ENCODE results near the gene CLEC3A. TPM values are rescaled to one million over a fixed set of nuclear protein-coding genes. Genes with fewer than 3 reads are reported as not detected.

Gene CLEC3A
- total RNA-seq, 4 donors from 2014 or later = not detected

- Histone ChIP-seq H3K36me3 (no peaks in the 10 kb centered on the region), H3K9me3 (no peaks in the 10 kb centered on the region), H3K27ac (no peak overlapping the region), H3K4me3 (no peak overlapping the region), H3K27me3 (no peaks in the 10 kb centered on the region), H3K4me1 (no peaks in the 10 kb centered on the region)
- in situ Hi-C loops (cut with MboI; ENCODE audit: low pct_ligation_motif_present in 1 of 4, low pct_unique_long_range_greater_than_20kb in 1 of 4, low sequenced_read_pairs in 3 of 4) = no loop called here
- DNase-seq = no peak
- intact Hi-C loops (cut with DNase I; ENCODE audit: low total_unique reads) = no loop called here
- TF ChIP-seq POLR2AphosphoS5 (IDR thresholded peaks at IDR 0.05) = no peak
- TF ChIP-seq EP300 (IDR thresholded peaks at IDR 0.05; ENCODE audit: low read depth) = no peak
- TF ChIP-seq CTCF (IDR thresholded peaks at IDR 0.05) = no peak
- TF ChIP-seq POLR2A (IDR thresholded peaks at IDR 0.05) = no peak
- WGBS, 2 donors (ENCODE audit: low coverage in 1 of 2) = 40 to 67% methylated on average over 1 to 5 of the region's 5 CpGs
Observed at GRCh38 chr16:78060809-78061208, 38.5 kb downstream of the CLEC3A start.

GRCh38 chr16:78065319-78065718, 43.0 kb downstream of the CLEC3A start:
- in situ Hi-C loops (cut with MboI; ENCODE audit: low pct_ligation_motif_present in 1 of 4, low pct_unique_long_range_greater_than_20kb in 1 of 4, low sequenced_read_pairs in 3 of 4) (no loop called here), intact Hi-C loops (cut with DNase I; ENCODE audit: low total_unique reads) (no loop called here)
- H3K4me1 ChIP-seq = no peaks in the 10 kb centered on the region
- 58 to 66% methylated on average over 4 of the region's 4 CpGs for WGBS, 2 donors (ENCODE audit: low coverage in 1 of 2)
- H3K9me3 ChIP-seq = no peaks in the 10 kb centered on the region
- no peak overlapping the region for H3K4me3 ChIP-seq
- no peaks in the 10 kb centered on the region for H3K36me3 ChIP-seq
- no peak for DNase-seq
- no peaks in the 10 kb centered on the region for H3K27me3 ChIP-seq
- TF ChIP-seq POLR2A (IDR thresholded peaks at IDR 0.05) (no peak), CTCF (IDR thresholded peaks at IDR 0.05) (no peak), EP300 (IDR thresholded peaks at IDR 0.05; ENCODE audit: low read depth) (no peak), POLR2AphosphoS5 (IDR thresholded peaks at IDR 0.05) (no peak)
- H3K27ac ChIP-seq = no peak overlapping the region

- Histone ChIP-seq H3K4me3 (no peak overlapping the region), H3K9me3 (no peaks in the 10 kb centered on the region), H3K36me3 (no peaks in the 10 kb centered on the region), H3K27me3 (no peaks in the 10 kb centered on the region), H3K4me1 (no peaks in the 10 kb centered on the region), H3K27ac (no peak overlapping the region)
- in situ Hi-C loops (cut with MboI; ENCODE audit: low pct_ligation_motif_present in 1 of 4, low pct_unique_long_range_greater_than_20kb in 1 of 4, low sequenced_read_pairs in 3 of 4) (no loop called here), intact Hi-C loops (cut with DNase I; ENCODE audit: low total_unique reads) (no loop called here)
- TF ChIP-seq POLR2AphosphoS5 (IDR thresholded peaks at IDR 0.05) (no peak), POLR2A (IDR thresholded peaks at IDR 0.05) (no peak), CTCF (IDR thresholded peaks at IDR 0.05) (no peak), EP300 (IDR thresholded peaks at IDR 0.05; ENCODE audit: low read depth) (no peak)
- WGBS, 2 donors (ENCODE audit: low coverage in 1 of 2) = 71 to 94% methylated on average over 2 to 5 of the region's 5 CpGs
- DNase-seq = no peak
Observed at GRCh38 chr16:78069913-78070312, 47.6 kb downstream of the CLEC3A start.

- H3K4me3 ChIP-seq = no peak overlapping the region
- in situ Hi-C loops (cut with MboI; ENCODE audit: low pct_ligation_motif_present in 1 of 4, low pct_unique_long_range_greater_than_20kb in 1 of 4, low sequenced_read_pairs in 3 of 4) = no loop called here
- 16% methylated on average over 5 of the region's 5 CpGs for WGBS, 2 donors (ENCODE audit: low coverage in 1 of 2)
- TF ChIP-seq POLR2A (IDR thresholded peaks at IDR 0.05) = no peak
- H3K36me3 ChIP-seq = no peaks in the 10 kb centered on the region
- H3K4me1 ChIP-seq = no peaks in the 10 kb centered on the region
- DNase-seq = no peak
- H3K9me3 ChIP-seq = no peaks in the 10 kb centered on the region
- intact Hi-C loops (cut with DNase I; ENCODE audit: low total_unique reads) = no loop called here
- H3K27ac ChIP-seq = no peak overlapping the region
- H3K27me3 ChIP-seq = no peaks in the 10 kb centered on the region
Observed at GRCh38 chr16:78072275-78072674, 49.9 kb downstream of the CLEC3A start.

GRCh38 chr16:78075800-78076199, 53.5 kb downstream of the CLEC3A start:
- 69% methylated on average over 3 of the region's 3 CpGs; no CpG with 5 or more reads in 1 of the 2 donors for WGBS, 2 donors (ENCODE audit: low coverage in 1 of 2)
- no peaks in the 10 kb centered on the region for H3K27me3 ChIP-seq
- no peak for DNase-seq
- TF ChIP-seq EP300 (IDR thresholded peaks at IDR 0.05; ENCODE audit: low read depth) (no peak), CTCF (IDR thresholded peaks at IDR 0.05) (no peak), POLR2A (IDR thresholded peaks at IDR 0.05) (no peak), POLR2AphosphoS5 (IDR thresholded peaks at IDR 0.05) (no peak)
- H3K36me3 ChIP-seq = no peaks in the 10 kb centered on the region
- H3K9me3 ChIP-seq = no peaks in the 10 kb centered on the region
- H3K4me1 ChIP-seq = no peaks in the 10 kb centered on the region
- no peak overlapping the region for H3K27ac ChIP-seq
- H3K4me3 ChIP-seq = no peak overlapping the region
- in situ Hi-C loops (cut with MboI; ENCODE audit: low pct_ligation_motif_present in 1 of 4, low pct_unique_long_range_greater_than_20kb in 1 of 4, low sequenced_read_pairs in 3 of 4) = no loop called here
- intact Hi-C loops (cut with DNase I; ENCODE audit: low total_unique reads) = no loop called here

All from transverse colon (tissue), 4 donors.